EH (cell line): Measurements from ENCODE around the gene METTL4.

Experiments used
- DNase-seq: peaks from one replicate; pipeline ENCODE4 v3.0.0-alpha.2; 2015; ENCODE audit warnings: low read depth

Gene METTL4

GRCh38 chr18:2518473-2518872 lies 52.8 kb downstream of the METTL4 start:
- no peak for DNase-seq

GRCh38 chr18:2515908-2516625 lies 55.2 kb downstream of the METTL4 start:
- peak; percentile 99 for DNase-seq

- peak; percentile 97 for DNase-seq
Measured at GRCh38 chr18:2515171-2515787, 56.0 kb downstream of the METTL4 start.

- no peak for DNase-seq
Measured at GRCh38 chr18:2513616-2514015, 57.7 kb downstream of the METTL4 start.

- DNase-seq, result no peak
Measured at GRCh38 chr18:2512059-2512458, 59.2 kb downstream of the METTL4 start.

- no peak for DNase-seq
Measured at GRCh38 chr18:2511451-2511850, 59.9 kb downstream of the METTL4 start.

GRCh38 chr18:2510416-2510815 lies 60.9 kb downstream of the METTL4 start:
- no peak for DNase-seq

- no peak for DNase-seq
Measured at GRCh38 chr18:2508678-2509077, 62.6 kb downstream of the METTL4 start.

- DNase-seq, result no peak
Measured at GRCh38 chr18:2508155-2508554, 63.1 kb downstream of the METTL4 start.

GRCh38 chr18:2504642-2505041 lies 66.7 kb downstream of the METTL4 start:
- DNase-seq, result no peak

GRCh38 chr18:2502880-2503279 lies 68.4 kb downstream of the METTL4 start:
- no peak for DNase-seq

- no peak for DNase-seq
Measured at GRCh38 chr18:2502394-2502793, 68.9 kb downstream of the METTL4 start.

GRCh38 chr18:2497797-2498196 lies 73.5 kb downstream of the METTL4 start:
- DNase-seq, result no peak

GRCh38 chr18:2495381-2495780 lies 75.9 kb downstream of the METTL4 start:
- DNase-seq, result no peak

- DNase-seq, result no peak
Measured at GRCh38 chr18:2494921-2495320, 76.4 kb downstream of the METTL4 start.
